C4-2B (cell line): ENCODE measurements around the gene PRR5L.
"Not testable (repeated sequence)": the region's sequence is repeated elsewhere in the genome, so short reads cannot be mapped to it uniquely, and the experiment has no call there.

Experiments
- H3K27ac ChIP-seq: fragments of 450-650 bp; 2 replicates; pipeline ENCODE4 v1.5.1; 2017
- CTCF ChIP-seq: fragments of 450-650 bp; conservative IDR thresholded peaks from 2 replicates; pipeline ENCODE4 v1.5.1; 2017; ENCODE audit warnings: mild to moderate bottlenecking
- ZFX ChIP-seq: fragments of 450-650 bp; IDR thresholded peaks from 2 replicates; pipeline ENCODE4 v1.6.1; 2017

PRR5L gene

DNA sequence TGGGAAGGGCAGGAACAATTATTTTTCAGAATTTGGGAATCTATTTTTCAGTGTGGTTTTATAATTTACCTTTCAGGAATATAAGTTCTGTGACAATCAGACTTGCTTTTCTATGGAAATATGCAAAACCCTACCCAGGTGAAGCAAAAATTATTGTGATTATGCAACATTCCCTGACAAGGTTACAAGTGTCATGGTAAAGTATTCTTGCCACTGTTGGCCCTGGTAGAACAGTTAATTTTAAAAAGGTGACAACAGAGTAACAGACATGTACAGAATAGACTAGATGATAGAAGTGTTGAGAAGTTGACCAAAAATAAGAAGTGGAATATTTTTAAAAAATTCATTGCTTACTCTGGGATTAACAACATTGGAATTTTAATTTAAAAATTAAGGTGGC lies 184.7 kb downstream of the PRR5L start:
- TF ChIP-seq CTCF (no peak), ZFX (no peak)

DNA sequence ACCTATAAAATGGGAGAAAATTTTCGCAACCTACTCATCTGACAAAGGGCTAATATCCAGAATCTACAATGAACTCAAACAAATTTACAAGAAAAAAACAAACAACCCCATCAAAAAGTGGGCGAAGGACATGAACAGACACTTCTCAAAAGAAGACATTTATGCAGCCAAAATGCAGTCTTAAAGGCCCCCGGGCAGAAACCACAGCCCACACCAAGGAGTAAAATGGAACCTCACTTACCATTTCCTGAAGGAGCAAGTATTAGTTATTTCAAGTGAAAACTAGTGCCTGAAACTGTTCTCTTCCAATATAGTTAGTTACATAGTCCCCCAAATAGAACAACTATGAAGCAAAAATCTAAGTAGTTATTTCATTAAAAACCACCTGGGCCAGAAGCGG lies 187.0 kb downstream of the PRR5L start:
- not testable (repeated sequence) for H3K27ac ChIP-seq

More for the DNA sequence above, 184.7 kb downstream of the PRR5L start:
- H3K27ac ChIP-seq, result no peak overlapping the region

DNA sequence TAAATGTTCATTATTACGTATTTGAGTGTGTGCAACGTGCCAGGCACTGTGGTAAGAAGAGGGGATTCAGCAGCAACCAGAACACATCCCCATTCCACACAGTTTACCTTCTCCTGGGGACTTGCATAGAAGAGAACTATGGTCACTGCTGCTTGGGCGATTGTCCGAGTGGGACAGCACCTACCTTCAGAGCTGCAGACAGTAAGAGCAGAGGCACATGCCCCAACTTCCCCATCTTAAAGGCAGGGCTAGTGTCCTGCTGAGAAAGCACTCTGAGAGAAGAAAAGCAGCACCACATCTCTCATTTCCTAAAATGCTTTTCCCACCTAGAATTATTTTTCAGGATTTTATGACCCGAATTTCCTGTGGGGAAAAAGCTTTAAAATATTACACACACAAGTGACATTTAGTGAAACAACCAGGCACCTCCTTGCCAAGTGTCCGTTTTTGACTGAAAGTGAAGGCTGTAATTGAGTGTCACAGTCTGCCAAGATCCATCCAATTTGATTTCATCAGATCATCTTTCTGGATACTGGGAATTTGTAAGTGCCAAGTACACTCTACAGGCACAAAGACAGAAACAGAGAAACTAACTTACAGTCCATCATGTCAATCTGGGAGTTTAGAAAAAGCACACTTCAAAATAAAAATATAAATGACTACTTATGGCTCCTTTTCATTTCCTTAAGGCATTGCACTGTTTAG lies 189.4 kb downstream of the PRR5L start:
- no peak for TF ChIP-seq ZFX
- no peak for TF ChIP-seq CTCF
- no peak overlapping the region for H3K27ac ChIP-seq

DNA sequence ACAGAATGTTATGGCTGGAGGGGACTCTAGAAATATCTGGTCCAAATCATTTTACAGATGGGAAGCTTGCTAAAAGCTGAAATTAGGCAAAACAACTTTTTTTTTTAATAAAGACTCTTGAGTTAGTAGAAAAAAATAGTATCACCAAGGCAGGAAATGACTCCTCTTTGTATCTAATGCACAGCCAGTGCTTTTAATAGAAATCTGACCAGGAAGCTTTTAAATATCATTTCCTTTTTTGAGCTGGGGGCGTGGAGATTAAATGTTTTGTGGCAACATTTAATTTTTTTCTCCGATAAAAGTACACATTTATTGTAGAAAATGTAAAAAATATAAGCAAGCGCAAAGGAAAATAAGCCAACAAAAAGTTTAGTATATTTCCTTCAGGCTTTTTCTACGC lies 191.5 kb downstream of the PRR5L start:
- no peak overlapping the region for H3K27ac ChIP-seq
- TF ChIP-seq ZFX (no peak), CTCF (no peak)

- TF ChIP-seq ZFX, result no peak
- TF ChIP-seq CTCF, result no peak
- H3K27ac ChIP-seq, result no peak overlapping the region
These were observed 192.0 kb downstream of the PRR5L start for GRCh38 chr11:36488096-36488495.

DNA sequence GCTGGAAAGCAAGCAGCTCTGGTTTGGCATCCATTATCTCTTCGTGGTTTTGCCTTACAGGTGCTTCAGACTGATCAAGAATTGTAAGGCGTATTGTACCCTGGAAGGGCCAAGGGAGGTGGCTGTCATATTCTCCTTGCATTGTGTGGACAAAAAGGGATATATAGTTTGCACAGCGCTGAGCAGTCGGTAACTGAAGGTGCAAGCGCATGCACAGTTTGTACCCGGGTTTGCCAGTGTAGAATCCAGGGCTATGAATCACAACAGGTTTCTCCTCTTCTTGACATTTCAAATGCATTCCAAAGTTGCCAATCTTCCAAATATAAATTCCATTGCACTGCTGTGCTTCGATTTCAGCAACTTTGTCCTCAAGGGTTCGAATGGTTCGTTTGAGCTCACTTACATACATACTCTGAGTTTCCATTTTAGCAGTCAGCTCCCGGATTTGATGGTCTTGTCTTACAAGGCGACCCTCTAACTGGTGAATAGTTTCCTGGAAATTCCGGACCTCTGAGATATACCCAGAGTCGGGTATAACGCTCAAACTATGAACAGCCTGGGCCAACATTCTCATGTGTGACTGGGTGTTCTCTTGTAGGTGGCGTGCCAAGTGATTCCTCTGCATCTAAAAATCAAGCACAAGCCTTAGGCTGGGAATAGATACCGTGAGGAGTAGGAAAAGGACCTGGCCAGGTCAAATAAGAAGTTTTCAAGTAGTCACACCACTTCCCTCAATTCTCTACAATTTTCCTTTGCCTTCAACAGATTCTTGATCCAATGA lies 194.1 kb downstream of the PRR5L start:
- TF ChIP-seq ZFX (no peak), CTCF (no peak)
- no peak overlapping the region for H3K27ac ChIP-seq

DNA sequence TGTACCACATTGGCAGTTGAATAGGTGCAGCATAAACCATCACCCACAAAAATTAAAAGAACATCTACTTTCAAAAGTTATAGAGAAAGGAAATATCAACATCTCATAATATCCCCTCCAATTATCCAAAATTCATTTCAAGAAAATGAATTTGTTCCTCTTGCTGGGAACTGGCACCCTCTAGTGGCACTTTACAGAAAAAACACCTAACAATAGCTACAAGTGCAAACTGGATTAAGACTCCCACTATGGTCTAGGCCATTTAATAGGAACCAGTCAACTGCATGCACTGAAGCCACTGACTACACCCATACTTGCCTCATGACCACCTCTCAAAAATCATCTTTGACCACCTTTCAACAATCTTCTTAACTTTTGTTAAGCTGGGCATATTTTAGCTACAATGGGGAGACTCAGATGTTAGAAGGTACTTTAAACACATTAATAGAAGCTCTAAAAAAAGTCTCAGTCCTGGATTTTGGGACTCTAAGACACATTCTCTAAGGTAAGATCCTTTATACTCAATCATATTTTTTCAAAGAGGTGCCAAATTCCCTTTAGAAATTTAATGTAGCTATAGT lies 196.7 kb downstream of the PRR5L start:
- no peak overlapping the region for H3K27ac ChIP-seq
- no peak for TF ChIP-seq ZFX
- peak; percentile 92 for TF ChIP-seq CTCF
